ENCODE measurements around the gene PTGFR. TPM values are rescaled to one million over a fixed set of nuclear protein-coding genes. Genes with fewer than 3 reads are reported as not detected.

The PTGFR gene
- total and polyA plus RNA-seq, 10 of the 15 experiments (the other 5 are each of a cell fraction or from before 2014, with no cell fraction given), result not detected

- H4K20me1 ChIP-seq (ENCODE audit: control insufficient read depth, insufficient read depth), result no peaks in the 10 kb centered on the region
- RAD21 ChIA-PET (ENCODE audit: unreplicated experiment), result no interaction called here
- in situ Hi-C loops (cut with MboI) (no loop called here), intact Hi-C loops (cut with micrococcal nuclease; ENCODE audit: unreplicated experiment) (no loop called here)
- no peak for TF ChIP-seq HDGF (IDR thresholded peaks at IDR 0.05)
- TF ChIP-seq NR2C2 (IDR thresholded peaks at IDR 0.05; ENCODE audit: borderline replicate concordance, control insufficient read depth, insufficient read length, low read depth), result no peak
- TF ChIP-seq ASH2L (IDR thresholded peaks at IDR 0.05; ENCODE audit: borderline replicate concordance, low read depth), result no peak
- H3K36me3 ChIP-seq (ENCODE audit: control insufficient read depth in 2 of 2, insufficient read depth in 2 of 2, low read length in 1 of 2), result no peaks in the 10 kb centered on the region
- H3K9me3 ChIP-seq (replicated peaks; ENCODE audit: control insufficient read depth, insufficient read depth, low read length), result no peaks in the 10 kb centered on the region
- H3K27me3 ChIP-seq (replicated peaks in 1 of 2; ENCODE audit: control insufficient read depth in 2 of 2, insufficient read depth in 2 of 2, low read length in 1 of 2), result no peaks in the 10 kb centered on the region
- CTCF ChIA-PET, result no interaction called here
- no peaks in the 10 kb centered on the region for H3K79me2 ChIP-seq (ENCODE audit: control insufficient read depth, insufficient read depth, low read length)
- BruUV-seq (replicated peaks), result no TSS peak
- H2AFZ ChIP-seq (ENCODE audit: control insufficient read depth, low read depth, low read length), result no peak overlapping the region
- H3K9ac ChIP-seq (ENCODE audit: control insufficient read depth, insufficient read depth, low read length), result no peak overlapping the region
- H3K4me3 ChIP-seq, result no peak overlapping the region
- H3K4me1 ChIP-seq (ENCODE audit: control insufficient read depth, insufficient read depth, low read length), result no peaks in the 10 kb centered on the region
- no peak overlapping the region for H3K27ac ChIP-seq (ENCODE audit: control insufficient read depth, insufficient read depth)
- no peak overlapping the region for H3K4me2 ChIP-seq (ENCODE audit: control insufficient read depth, insufficient read depth)
- no peak for DNase-seq (ENCODE audit: low read depth, low spot score)
- SMC1A ChIA-PET (ENCODE audit: uncharacterized antibody, unreplicated experiment), result no interaction called here
- no peak for ATAC-seq
- no peak for FAIRE-seq
- POLR2A ChIA-PET, result no interaction called here
Measured at GRCh38 chr1:78474092-78474491, 16.7 kb upstream of the PTGFR start.

GRCh38 chr1:78475888-78476610, 14.7 kb upstream of the PTGFR start:
- no peaks in the 10 kb centered on the region for H4K20me1 ChIP-seq (ENCODE audit: control insufficient read depth, insufficient read depth)
- BruUV-seq (replicated peaks), result no TSS peak
- ChIA-PET SMC1A (ENCODE audit: uncharacterized antibody, unreplicated experiment) (interaction anchor here (0.6 kb wide), 1 partner anchor 207 kb away, joined by 3 read pairs; no protein-coding TSS in a partner anchor), RAD21 (ENCODE audit: unreplicated experiment) (no interaction called here), POLR2A (no interaction called here), CTCF (interaction anchor here (0.9 kb wide), 1 partner anchor 8 kb away, joined by 3 read pairs; no protein-coding TSS in a partner anchor)
- H3K4me1 ChIP-seq (ENCODE audit: control insufficient read depth, insufficient read depth, low read length), result no peaks in the 10 kb centered on the region
- H2AFZ ChIP-seq (ENCODE audit: control insufficient read depth, low read depth, low read length), result no peak overlapping the region
- no peaks in the 10 kb centered on the region for H3K9me3 ChIP-seq (replicated peaks; ENCODE audit: control insufficient read depth, insufficient read depth, low read length)
- in situ Hi-C loops (cut with MboI), result no loop called here
- H3K27me3 ChIP-seq (replicated peaks in 1 of 2; ENCODE audit: control insufficient read depth in 2 of 2, insufficient read depth in 2 of 2, low read length in 1 of 2), result no peaks in the 10 kb centered on the region
- H3K36me3 ChIP-seq (ENCODE audit: control insufficient read depth in 2 of 2, insufficient read depth in 2 of 2, low read length in 1 of 2), result no peaks in the 10 kb centered on the region
- 39% methylated on average over 4 of the region's 4 CpGs for WGBS (ENCODE audit: insufficient coverage, insufficient replicate concordance, low lambda C conversion rate, missing lambda C conversion rate)
- no peak overlapping the region for H3K4me2 ChIP-seq (ENCODE audit: control insufficient read depth, insufficient read depth)
- DNase-seq (ENCODE audit: low read depth, low spot score), result no peak
- H3K27ac ChIP-seq (ENCODE audit: control insufficient read depth, insufficient read depth), result no peak overlapping the region
- H3K9ac ChIP-seq (ENCODE audit: control insufficient read depth, insufficient read depth, low read length), result no peak overlapping the region
- intact Hi-C loops (cut with micrococcal nuclease; ENCODE audit: unreplicated experiment), result no loop called here
- no peaks in the 10 kb centered on the region for H3K79me2 ChIP-seq (ENCODE audit: control insufficient read depth, insufficient read depth, low read length)
- H3K4me3 ChIP-seq, result no peak overlapping the region
- no peak for FAIRE-seq
- no peak for ATAC-seq
- no peak for TF ChIP-seq ZBTB33 (IDR thresholded peaks at IDR 0.05)
- no peak for TF ChIP-seq POLR2A (IDR thresholded peaks at IDR 0.05; ENCODE audit: low read depth, low read length)
- TF ChIP-seq CBX5 (IDR thresholded peaks at IDR 0.05; ENCODE audit: low read depth), result no peak
- no peak for TF ChIP-seq RELA (IDR thresholded peaks at IDR 0.05; ENCODE audit: borderline replicate concordance, partially characterized antibody)
- no peak for TF ChIP-seq TCF3 (IDR thresholded peaks at IDR 0.05; ENCODE audit: borderline replicate concordance, insufficient read depth, low read depth, low read length)
- no peak for TF ChIP-seq SREBF2 (IDR thresholded peaks at IDR 0.05; ENCODE audit: low read length)
- TF ChIP-seq BCL11A (IDR thresholded peaks at IDR 0.05; ENCODE audit: low read depth, low read length), result no peak
- TF ChIP-seq SMAD5 (IDR thresholded peaks at IDR 0.05; ENCODE audit: low read depth), result no peak
- no peak for TF ChIP-seq CTCF (IDR thresholded peaks at IDR 0.05 in 2 of 3, conservative IDR thresholded peaks at IDR 0.05 in 1 of 3; ENCODE audit: control insufficient read depth in 2 of 3, extremely low read depth in 1 of 3, insufficient read depth in 1 of 3, low read depth in 3 of 3, low read length in 3 of 3)
